GM19452 (cell line): ENCODE results near the gene WDR81.
A peak's percentile ranks its signal among the peaks of the same experiment; 100 is the strongest.
"Not testable (repeated sequence)": the region's sequence is repeated elsewhere in the genome, so short reads cannot be mapped to it uniquely, and the experiment has no call there.

Source experiments
- ATAC-seq: cut with Tn5 transposase; IDR thresholded peaks from one replicate; pipeline ENCODE4 v1.9.1; 2021; ENCODE audit not compliant: unreplicated experiment

WDR81 gene

DNA sequence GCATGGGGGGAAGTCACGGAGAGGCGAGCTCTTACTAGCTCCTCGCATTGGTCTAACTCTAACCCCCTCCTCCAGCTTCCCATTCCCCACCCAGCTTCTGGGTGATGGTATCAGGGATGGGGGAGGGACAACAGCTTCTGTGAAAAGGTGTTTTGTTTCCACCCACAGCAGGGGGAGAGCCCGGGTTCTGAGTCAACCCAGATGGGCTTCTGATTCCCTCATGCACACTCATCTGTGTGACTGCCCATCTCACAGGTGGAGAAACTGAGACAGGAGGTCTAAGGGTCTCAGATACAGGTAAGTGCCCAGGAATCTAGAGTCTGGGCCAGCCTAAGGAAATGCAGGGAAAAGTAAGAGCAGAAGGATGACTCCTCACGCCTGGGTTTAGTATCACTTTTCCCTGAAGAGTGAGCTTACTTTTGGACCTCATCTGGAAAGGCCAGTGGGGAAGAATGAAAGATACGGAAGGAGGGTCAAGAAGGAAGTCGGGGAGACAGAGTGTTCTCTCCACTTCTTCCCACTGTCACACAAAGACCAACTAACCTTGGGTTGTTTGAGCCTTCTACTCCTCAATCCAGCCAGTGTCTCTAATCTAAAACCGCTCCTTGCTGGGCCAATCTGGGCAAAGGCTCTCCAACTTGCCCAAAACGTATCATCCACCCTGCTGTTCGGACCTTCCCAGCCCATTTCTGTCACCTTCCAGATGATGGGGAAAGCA lies 11.2 kb upstream of the WDR81 start:
- ATAC-seq: no peak

DNA sequence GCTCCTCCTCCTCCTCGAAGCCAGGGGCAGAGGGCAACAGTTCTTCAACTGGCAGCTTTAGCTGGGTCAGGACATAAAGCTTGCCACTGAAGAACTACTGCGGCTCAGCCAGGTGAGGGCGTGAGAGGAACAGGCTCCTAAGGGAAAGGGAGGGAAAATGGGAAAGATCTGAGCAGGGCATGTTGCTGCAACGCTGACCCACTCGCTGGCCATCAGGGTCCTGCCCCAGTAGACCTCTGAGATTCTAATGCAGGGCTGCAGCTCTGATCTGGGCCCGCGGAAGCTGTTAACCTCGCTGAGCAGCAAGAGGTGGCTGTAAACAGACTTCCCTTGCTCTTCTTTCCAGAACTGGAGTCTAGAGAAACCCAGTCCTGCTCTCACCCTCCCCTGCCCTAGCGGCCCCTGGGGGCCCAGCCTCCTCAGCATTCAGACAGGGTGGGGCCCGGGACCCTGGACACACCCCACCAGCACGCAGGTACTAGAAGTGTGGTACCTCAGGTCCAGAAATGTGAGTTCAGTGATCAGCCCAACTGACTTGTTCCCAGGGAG lies 10.6 kb upstream of the WDR81 start:
- no peak for ATAC-seq

DNA sequence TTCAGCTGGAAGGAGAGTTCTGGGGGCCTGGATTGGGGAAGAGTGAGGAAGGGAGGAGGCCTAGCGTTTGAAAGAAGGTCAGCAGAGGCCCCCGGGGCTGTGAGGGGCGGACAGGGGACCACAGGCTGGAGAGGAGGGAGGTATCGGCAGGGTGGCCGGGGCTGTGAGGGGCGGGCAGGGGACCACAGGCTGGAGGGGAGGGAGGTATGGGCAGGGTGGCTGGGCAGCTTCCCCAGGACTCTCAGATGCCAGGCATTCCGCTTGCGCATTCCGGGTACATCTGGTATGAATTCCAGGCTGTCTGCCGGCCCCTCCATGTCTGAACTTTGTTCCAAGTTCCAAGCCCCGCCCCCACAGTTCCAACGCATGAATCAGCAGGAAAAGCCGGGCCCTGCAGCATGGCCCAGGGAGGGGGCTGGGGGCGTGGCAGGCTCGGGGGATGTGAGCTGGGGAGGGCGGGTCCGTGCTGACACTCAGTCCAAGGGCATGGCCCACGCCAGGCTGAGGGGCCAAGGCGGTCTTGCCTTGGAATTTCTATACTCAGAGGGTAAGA lies 10.0 kb upstream of the WDR81 start:
- ATAC-seq: no peak

DNA sequence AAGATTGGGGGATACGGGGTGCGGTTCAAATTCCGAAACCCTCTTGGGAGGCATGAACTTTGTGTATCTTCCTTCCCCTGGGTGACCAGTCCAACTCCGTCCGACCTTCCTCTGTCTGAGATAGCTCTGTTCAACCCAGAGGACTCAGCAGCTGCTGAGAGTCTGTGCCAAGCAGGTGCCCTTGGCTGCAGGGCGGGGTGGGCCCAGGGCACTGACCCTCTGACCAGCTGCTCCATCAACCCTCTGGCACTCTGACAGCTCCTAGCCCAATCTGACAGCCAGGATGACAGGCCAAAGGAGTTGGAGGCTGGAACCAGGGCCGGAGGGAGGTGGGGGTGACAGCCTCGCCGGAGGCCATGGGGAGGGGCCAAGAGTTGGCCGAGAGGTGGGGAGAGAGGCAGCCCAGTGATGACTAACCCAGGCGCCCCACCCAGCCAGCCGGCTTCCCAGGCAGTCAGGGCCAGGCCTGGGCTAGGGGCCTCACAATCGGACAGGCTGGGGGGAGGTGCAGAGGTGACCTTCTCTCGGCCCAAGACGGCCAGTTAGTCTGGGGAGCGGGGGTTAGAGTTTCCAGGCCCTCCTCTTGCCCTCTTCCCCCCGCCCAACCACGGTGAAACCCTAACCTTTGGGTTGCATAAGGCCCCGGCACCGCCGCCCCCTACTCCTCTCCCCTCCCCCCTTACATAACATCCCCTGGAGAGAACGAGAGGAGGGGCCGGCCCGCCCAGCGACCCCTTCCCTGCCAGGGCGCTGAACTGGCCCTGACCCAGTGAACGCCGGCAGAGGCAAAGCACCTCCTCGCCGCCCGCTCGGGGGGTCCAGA lies 9.3 kb upstream of the WDR81 start:
- no peak for ATAC-seq

DNA sequence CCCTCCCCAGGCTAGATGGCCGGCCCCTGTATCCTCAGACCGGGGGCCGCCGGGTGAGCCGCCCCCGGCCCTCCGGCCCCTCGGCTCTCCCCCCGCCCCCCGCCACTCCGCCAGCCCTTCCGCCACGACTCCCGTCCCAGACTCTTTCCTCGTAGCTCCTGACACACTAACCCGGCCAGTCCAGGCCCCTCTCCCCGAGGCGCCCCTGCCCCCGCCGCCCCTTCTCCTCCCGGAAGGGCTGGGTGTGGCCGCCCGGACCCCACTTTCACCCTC lies 8.8 kb upstream of the WDR81 start:
- no peak for ATAC-seq

DNA sequence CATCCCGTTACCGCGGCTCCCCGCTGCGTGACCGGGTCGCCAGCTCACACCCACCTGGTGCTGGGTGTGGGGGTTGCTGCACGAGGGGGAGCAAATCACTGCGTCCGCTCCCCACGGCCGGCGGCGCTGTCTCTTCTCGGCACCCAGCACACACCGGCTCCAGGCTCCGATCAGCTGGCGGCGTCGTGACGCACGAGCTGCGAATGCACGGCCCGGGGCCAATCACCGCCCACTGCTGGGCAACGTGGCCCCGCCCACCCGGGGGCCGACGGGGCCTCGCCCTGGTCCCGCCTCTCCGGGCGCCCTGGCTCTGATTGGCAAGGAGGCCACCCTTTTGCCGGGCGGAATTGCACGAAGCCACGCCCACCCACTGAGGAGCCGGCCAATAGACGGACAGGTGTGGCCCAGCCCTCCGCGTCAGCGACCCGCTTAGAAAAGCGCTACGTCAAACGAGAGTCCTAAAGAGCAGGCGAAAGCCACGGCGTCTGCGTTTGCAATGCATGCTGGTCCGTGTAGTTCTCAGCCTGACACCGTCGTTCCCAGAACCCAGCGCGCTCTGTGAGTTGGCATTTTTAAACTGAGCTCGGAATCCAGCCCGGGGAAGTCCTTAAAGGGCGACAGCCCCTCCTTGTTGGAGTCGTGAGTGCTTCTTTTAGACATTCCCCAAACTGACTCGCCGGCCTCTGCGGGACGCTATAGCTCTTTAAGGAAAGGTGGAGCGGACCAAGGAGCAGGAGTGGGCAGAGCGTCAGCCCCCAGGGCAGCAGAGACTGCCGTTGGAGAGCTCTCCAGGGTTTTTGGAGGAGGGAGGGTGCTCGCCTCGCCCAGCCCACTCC lies 8.2 kb upstream of the WDR81 start:
- peak; percentile 76 for ATAC-seq

DNA sequence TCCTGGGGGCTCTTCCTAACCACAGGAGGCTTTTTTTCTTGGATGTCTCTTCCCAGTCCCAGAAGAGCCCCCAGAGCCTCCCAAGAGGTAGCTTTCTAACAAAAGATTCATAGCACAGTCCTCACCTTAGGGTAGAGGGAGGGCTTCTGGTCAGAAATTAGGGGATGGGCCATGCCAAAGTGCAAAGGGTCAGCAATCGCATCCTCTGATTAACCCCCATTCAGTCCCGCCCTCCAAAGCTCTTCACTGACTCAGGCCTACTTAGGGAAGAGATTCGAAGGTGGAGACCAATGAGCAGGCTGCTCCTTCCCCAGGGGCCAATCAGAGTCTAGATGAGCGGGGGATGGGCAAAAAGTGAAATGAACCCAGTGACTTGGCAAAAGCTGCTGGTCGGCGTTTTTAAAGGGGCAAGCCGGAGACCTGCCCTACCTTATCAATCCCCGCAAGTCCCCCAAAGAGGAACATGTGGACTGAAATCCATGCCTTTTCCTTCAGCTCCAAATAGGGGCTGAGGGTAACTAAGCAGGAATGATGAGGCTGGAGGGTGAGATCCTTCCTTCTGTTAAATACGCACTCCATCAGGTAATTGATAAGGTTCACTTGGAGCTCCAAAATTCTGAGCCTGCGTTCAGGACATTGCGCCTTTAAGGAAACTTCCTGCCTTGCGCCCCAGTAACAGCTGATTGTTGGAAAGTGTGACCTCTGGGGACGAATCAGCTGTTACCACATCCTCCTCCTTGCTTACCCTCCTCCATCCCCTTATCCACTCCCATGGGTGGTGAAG lies 7.4 kb upstream of the WDR81 start:
- peak; percentile 42 for ATAC-seq

DNA sequence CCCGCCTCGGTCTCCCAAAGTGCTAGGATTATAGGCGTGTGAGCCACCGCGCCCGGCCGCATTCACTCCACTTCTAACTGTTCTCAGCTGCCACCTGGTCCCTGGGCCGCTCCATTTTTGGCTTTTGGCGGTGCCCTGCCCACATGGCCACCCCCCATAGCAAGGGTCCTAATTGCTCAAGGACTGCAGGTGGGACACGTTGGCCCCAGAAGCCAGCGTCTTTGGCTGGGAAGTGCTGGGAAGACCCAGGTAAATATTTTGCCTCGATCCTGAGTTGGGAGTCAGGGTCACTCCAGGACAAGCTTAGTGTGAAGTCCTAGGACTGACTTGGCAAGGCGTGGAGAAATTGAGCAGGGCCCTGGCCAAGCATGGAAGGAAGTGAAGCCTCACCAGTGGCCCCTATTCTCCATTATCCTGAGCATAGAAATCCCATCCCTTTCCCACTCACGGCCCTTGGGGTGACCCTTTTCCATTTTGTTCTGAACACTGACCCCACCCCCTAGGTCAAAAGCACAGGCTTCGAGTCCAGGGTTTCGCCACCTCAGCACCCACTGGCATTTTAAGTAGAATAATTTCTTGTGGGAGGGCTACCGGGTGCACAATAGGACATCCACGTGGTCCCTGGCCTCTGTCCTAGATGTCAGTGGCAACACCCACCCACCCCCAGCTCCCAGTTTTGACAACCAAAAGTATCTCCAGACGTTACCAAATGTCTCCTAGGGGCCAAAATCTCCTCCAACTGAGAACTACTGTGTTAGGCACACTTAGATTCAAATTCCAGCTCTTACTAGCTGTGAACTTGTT lies 5.9 kb upstream of the WDR81 start:
- no peak for ATAC-seq

DNA sequence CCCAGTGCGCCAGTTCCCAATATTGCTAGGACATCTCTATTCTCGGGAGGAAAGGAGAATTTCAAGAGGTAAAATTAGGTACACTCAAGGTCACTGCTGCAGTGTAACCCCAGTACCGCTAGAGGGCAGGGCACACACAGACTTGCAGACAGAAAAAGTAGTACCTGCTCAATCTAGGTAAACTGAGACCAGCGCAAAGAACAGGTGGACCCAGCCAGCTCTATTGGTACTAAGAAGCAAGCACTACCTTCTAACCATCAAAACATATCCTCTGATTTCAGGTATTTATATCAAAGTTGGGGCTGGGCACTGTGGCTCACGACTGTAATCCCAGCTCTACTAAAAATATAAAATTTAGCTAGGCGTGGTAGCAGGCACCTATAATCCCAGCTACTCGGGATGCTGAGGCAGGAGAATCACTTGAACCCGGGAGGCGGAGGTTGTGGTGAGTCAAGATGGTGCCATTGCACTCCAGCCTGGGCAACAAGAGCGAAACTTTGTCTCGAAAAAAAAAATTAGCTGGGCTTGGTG lies 3.6 kb upstream of the WDR81 start:
- ATAC-seq: no peak

DNA sequence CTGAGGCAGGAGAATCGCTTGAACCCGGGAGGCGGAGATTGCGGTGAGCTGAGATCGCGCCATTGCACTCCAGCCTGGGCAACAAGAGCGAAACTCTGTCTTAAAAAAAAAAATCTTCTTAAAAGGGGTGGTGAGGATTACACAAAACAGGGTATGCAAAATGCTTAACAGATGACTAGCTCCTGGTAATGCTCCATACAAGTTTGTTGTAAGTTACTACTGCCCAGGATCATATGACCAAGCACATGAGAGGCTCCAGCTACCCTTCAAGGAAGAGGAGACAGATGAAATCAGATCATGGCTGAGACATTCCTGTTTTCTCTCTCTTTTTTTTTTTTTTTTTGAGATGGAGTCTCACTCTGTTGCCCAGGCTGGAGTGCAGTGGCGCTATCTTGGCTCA lies 2.5 kb upstream of the WDR81 start:
- ATAC-seq: not testable (repeated sequence)

DNA sequence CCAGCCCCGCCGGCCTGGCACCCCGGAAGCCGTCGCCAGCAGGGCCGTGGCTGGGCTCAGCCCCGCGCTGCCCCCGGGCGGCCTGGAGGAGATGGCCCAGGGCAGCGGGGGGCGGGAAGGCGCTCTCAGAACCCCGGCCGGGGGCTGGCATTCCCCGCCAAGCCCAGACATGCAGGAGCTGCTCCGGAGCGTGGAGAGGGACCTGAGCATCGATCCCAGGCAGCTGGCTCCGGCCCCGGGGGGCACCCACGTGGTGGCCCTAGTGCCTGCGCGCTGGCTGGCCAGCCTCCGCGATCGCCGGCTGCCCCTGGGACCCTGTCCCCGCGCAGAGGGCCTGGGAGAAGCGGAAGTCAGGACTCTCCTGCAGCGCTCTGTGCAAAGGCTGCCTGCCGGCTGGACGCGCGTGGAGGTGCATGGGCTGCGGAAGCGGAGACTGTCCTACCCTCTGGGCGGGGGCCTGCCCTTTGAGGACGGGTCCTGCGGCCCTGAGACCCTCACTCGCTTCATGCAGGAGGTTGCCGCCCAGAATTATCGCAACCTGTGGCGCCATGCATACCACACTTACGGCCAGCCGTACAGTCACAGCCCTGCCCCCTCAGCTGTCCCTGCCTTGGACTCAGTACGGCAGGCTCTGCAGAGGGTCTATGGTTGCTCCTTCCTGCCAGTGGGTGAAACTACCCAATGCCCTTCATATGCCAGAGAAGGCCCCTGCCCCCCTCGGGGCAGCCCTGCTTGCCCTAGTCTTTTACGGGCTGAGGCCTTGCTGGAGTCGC lies 551 bp downstream of the WDR81 start:
- peak; percentile 42 for ATAC-seq

DNA sequence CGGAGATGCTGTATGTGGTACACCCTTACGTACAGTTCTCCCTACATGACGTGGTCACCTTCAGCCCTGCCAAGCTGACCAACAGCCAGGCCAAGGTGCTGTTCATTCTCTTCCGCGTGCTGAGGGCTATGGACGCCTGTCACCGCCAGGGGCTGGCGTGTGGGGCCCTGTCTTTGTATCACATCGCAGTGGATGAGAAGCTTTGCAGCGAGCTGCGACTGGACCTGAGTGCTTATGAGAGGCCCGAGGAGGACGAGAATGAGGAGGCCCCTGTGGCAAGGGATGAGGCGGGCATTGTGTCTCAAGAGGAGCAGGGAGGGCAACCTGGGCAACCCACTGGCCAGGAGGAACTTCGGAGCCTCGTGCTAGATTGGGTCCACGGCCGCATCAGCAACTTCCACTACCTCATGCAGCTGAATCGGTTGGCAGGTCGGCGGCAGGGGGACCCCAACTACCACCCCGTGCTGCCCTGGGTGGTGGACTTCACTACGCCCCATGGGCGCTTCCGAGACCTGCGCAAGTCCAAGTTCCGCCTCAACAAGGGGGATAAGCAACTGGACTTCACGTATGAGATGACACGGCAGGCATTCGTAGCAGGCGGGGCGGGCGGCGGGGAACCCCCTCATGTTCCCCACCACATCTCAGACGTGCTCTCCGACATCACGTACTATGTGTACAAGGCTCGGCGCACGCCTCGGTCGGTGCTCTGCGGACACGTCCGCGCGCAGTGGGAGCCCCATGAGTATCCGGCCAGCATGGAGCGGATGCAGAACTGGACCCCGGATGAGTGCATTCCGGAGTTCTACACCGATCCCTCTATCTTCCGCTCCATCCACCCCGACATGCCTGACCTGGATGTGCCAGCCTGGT lies 1.4 kb downstream of the WDR81 start:
- no peak for ATAC-seq

DNA sequence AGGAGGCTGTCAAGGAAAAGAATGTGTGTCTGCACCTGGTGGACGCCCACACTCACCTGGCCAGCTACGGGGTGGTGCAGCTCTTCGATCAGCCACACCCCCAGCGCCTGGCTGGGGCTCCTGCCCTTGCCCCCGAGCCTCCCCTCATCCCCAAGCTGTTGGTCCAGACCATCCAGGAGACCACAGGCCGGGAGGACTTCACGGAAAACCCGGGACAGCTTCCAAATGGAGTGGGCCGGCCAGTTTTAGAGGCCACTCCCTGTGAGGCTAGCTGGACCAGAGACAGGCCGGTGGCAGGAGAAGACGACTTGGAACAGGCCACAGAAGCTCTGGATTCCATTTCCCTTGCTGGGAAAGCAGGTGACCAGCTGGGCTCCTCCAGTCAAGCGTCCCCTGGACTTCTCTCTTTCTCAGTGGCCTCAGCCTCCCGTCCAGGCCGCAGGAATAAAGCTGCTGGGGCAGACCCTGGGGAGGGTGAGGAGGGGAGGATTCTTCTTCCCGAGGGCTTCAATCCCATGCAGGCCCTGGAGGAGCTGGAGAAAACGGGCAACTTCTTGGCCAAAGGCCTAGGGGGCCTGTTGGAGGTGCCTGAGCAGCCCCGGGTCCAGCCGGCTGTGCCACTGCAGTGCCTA lies 2.2 kb downstream of the WDR81 start:
- ATAC-seq: no peak

DNA sequence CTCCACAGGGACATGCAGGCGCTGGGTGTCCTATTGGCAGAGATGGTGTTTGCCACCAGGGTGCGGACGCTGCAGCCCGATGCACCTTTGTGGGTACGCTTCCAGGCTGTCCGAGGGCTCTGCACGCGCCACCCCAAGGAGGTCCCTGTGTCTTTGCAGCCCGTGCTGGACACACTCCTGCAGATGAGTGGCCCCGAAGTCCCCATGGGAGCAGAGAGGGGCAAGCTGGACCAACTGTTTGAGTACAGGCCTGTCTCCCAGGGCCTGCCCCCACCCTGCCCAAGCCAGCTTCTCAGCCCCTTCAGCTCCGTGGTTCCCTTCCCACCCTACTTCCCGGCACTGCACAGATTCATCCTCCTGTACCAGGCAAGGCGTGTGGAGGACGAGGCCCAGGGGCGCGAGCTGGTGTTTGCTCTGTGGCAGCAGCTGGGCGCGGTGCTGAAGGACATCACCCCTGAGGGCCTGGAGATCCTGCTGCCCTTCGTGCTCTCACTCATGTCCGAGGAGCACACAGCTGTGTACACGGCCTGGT lies 2.8 kb downstream of the WDR81 start:
- ATAC-seq: no peak

DNA sequence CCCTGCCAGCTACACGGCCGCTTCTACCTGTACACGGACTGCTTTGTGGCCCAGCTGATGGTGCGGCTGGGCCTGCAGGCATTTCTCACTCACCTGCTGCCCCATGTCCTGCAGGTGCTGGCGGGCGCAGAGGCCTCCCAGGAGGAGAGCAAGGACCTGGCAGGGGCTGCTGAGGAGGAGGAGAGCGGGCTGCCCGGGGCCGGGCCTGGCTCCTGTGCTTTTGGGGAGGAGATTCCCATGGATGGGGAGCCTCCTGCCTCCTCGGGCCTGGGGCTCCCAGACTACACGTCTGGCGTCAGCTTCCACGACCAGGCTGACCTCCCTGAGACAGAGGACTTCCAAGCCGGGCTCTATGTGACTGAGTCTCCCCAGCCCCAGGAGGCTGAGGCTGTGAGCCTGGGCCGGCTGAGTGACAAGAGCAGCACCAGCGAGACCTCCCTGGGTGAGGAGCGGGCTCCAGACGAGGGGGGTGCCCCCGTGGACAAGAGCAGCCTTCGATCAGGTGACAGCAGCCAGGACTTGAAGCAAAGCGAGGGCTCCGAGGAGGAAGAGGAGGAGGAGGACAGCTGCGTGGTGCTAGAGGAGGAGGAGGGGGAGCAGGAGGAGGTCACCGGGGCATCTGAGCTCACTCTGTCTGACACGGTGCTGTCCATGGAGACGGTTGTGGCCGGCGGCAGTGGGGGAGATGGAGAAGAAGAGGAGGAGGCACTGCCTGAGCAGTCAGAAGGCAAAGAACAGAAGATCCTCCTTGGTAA lies 3.5 kb downstream of the WDR81 start:
- ATAC-seq: no peak

DNA sequence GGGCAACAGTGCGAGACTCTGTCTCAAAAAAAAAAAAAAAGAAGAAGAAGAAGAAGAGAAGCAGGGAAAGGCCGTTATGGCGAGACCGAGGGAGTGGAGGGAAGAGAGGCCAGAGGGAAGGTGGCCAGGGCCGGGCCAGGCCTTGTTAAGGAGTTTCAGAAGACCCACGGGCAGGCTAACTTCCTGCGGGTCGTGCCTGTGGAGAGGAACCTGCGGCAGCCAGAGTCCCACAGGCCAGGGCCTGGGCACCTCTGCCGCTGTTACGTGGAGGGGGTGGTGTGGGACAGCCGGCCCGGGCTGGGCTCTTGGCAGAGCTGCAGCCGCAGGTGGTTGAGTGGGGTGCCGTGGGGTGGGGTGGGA lies 5.4 kb downstream of the WDR81 start:
- no peak for ATAC-seq
